HEK293T (cell line): Measurements from ENCODE around the gene COMP.

ENCODE experiments used
- ARNT ChIP-seq: fragments of 450-650 bp; IDR thresholded peaks from 2 replicates; pipeline ENCODE4 v1.6.1; 2017; ENCODE audit warnings: mild to moderate bottlenecking
- ELF4 ChIP-seq: fragments of 450-650 bp; IDR thresholded peaks from 2 replicates; pipeline ENCODE4 v1.6.1; 2017; ENCODE audit warnings: antibody characterized with exemption
- FOXK2 ChIP-seq: fragments of 450-650 bp; IDR thresholded peaks from 2 replicates; pipeline ENCODE4 v1.6.1; 2016; ENCODE audit warnings: mild to moderate bottlenecking
- FOXM1 ChIP-seq: fragments of 450-650 bp; IDR thresholded peaks from 2 replicates; pipeline ENCODE4 v1.6.1; 2017; ENCODE audit warnings: mild to moderate bottlenecking, borderline replicate concordance
- HDGF ChIP-seq: fragments of 450-650 bp; IDR thresholded peaks from 2 replicates; pipeline ENCODE4 v1.6.1; 2017; ENCODE audit warnings: antibody characterized with exemption, borderline replicate concordance
- LEF1 ChIP-seq: fragments of 450-650 bp; IDR thresholded peaks from 2 replicates; pipeline ENCODE4 v1.6.1; 2017; ENCODE audit warnings: mild to moderate bottlenecking, borderline replicate concordance
- NFRKB ChIP-seq: fragments of 450-650 bp; IDR thresholded peaks from 2 replicates; pipeline ENCODE4 v1.6.1; 2016; ENCODE audit warnings: mild to moderate bottlenecking, moderate library complexity
- SP1 ChIP-seq: fragments of 450-650 bp; IDR thresholded peaks from 2 replicates; pipeline ENCODE4 v1.6.1; 2017
- SUZ12 ChIP-seq: fragments of 450-650 bp; IDR thresholded peaks from 2 replicates; pipeline ENCODE4 v1.6.1; 2016; ENCODE audit warnings: mild to moderate bottlenecking

DNA sequence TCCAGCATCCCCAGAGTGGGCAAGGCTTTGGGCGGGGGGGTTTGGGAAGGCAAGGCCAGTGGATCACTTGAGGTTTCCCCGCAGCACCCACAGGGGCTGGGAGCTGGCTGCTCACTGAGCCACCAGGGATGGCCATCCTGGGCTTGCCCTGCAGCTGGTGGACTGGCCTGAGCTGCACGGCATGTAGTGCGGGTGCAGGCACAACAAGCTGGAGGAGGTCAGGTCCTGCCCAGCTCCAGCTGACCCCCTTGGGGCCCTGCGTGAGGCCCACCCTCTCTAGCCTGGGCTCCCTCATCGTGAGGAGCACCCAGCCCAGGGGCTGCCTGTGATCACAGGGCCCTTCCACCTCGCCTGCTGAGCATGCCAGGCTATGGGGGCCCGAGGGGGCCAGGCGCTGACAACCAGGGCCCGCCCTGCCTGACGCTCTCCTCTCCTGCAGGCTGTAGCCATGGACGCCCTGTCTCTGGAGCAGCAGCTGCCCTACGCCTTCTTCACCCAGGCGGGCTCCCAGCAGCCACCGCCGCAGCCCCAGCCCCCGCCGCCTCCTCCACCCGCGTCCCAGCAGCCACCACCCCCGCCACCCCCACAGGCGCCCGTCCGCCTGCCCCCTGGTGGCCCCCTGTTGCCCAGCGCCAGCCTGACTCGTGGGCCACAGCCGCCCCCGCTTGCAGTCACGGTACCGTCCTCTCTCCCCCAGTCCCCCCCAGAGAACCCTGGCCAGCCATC lies 22.9 kb downstream of the COMP start:
- TF ChIP-seq HDGF (no peak), FOXK2 (no peak), SUZ12 (no peak), LEF1 (no peak), ELF4 (no peak), NFRKB (no peak), FOXM1 (no peak), SP1 (no peak), ARNT (no peak)
